GM12878 (cell line): ENCODE data around the gene STX12. TPM values are rescaled to one million over a fixed set of nuclear protein-coding genes. Genes with fewer than 3 reads are reported as not detected.
A peak's percentile ranks its signal among the peaks of the same experiment; 100 is the strongest.

Experiments
- CBFB ChIP-seq: IDR thresholded peaks from 2 replicates; pipeline ENCODE4 v1.6.1; 2016; ENCODE audit warnings: antibody characterized with exemption, low read depth
- CHD1 ChIP-seq: IDR thresholded peaks from 2 replicates; pipeline ENCODE4 v1.6.1; 2012; ENCODE audit warnings: low read depth, low read length, improper control_type of control experiment
- CREB1 ChIP-seq: IDR thresholded peaks from 2 replicates; pipeline ENCODE4 v1.6.1; 2012; ENCODE audit warnings: low read depth, mild to moderate bottlenecking, inconsistent platforms
- EZH2 ChIP-seq: IDR thresholded peaks from 2 replicates; pipeline ENCODE4 v1.6.1; 2012; ENCODE audit warnings: low read depth, mild to moderate bottlenecking, control low read depth, inconsistent platforms, low read length, borderline replicate concordance; ENCODE audit not compliant: control insufficient read depth
- FOS ChIP-seq: IDR thresholded peaks from 3 replicates; pipeline ENCODE4 v1.6.1; 2011; ENCODE audit warnings: borderline replicate concordance; ENCODE audit not compliant: insufficient read length; ENCODE audit errors: extremely low read depth
- GABPA ChIP-seq: IDR thresholded peaks from 2 replicates; pipeline ENCODE4 v1.6.1; 2014; ENCODE audit warnings: antibody characterized with exemption, low read depth, mild to moderate bottlenecking, inconsistent platforms
- GATAD2B ChIP-seq: fragments of 450-650 bp; conservative IDR thresholded peaks from 2 replicates; pipeline ENCODE4 v1.6.1; 2017; ENCODE audit warnings: low read depth, mild to moderate bottlenecking, moderate library complexity
- IRF5 ChIP-seq: fragments of 450-650 bp; IDR thresholded peaks from 2 replicates; pipeline ENCODE4 v1.6.1; 2017; ENCODE audit warnings: borderline replicate concordance
- JUNB ChIP-seq: IDR thresholded peaks from 2 replicates; pipeline ENCODE4 v1.6.1; 2016; ENCODE audit warnings: antibody characterized with exemption, mild to moderate bottlenecking
- MLLT1 ChIP-seq: fragments of 450-650 bp; IDR thresholded peaks from 2 replicates; pipeline ENCODE4 v1.6.1; 2016; ENCODE audit warnings: mild to moderate bottlenecking
- NFIC ChIP-seq: IDR thresholded peaks from 2 replicates; pipeline ENCODE4 v1.6.1; 2012; ENCODE audit warnings: low read depth, mild to moderate bottlenecking, inconsistent platforms, low read length, moderate library complexity
- NFYA ChIP-seq: IDR thresholded peaks from 2 replicates; pipeline ENCODE4 v1.6.1; 2011; ENCODE audit warnings: low read depth, mild to moderate bottlenecking, low read length, improper control_type of control experiment, borderline replicate concordance
- PBX3 ChIP-seq: IDR thresholded peaks from 2 replicates; pipeline ENCODE4 v1.6.1; 2011; ENCODE audit warnings: mild to moderate bottlenecking, low read depth, low read length, moderate library complexity; ENCODE audit not compliant: insufficient replicate concordance
- RELA ChIP-seq: fragments of 450-650 bp; IDR thresholded peaks from 2 replicates; pipeline ENCODE4 v1.8.0; 2014; ENCODE audit warnings: borderline replicate concordance; ENCODE audit not compliant: partially characterized antibody
- SMAD5 ChIP-seq: IDR thresholded peaks from 2 replicates; pipeline ENCODE4 v1.6.1; 2016; ENCODE audit warnings: antibody characterized with exemption, low read depth
- SMARCA5 ChIP-seq: fragments of 450-650 bp; IDR thresholded peaks from 2 replicates; pipeline ENCODE4 v1.6.1; 2017; ENCODE audit warnings: mild to moderate bottlenecking
- TCF7 ChIP-seq: IDR thresholded peaks from 2 replicates; pipeline ENCODE4 v1.6.1; 2014; ENCODE audit warnings: antibody characterized with exemption, borderline replicate concordance
- USF1 ChIP-seq: IDR thresholded peaks from 2 replicates; pipeline ENCODE4 v1.6.1; 2011; ENCODE audit warnings: borderline replicate concordance, low read depth, mild to moderate bottlenecking, moderate library complexity, mixed read lengths, low read length; ENCODE audit not compliant: insufficient read depth; ENCODE audit errors: extremely low read length
- ZNF207 ChIP-seq: fragments of 450-650 bp; IDR thresholded peaks from 2 replicates; pipeline ENCODE4 v1.6.1; 2014; ENCODE audit warnings: antibody characterized with exemption, mild to moderate bottlenecking, borderline replicate concordance
- ZNF217 ChIP-seq: fragments of 450-650 bp; IDR thresholded peaks from 2 replicates; pipeline ENCODE4 v1.6.1; 2017; ENCODE audit warnings: antibody characterized with exemption, mild to moderate bottlenecking
- polyA plus RNA-seq, 11 experiments: library from polyadenylated mRNA; depleted of rRNA in 4 of 11; unstranded in 6 of 11; stranded (reverse) in 5 of 11; fragments of >200 nt; fragmentation: Nextera tagmentation in 4 of 11; fragmentation: Illumina TruSeq in 1 of 11; extraction: Ambion mirVana in 4 of 11; extraction: Trizol in 1 of 11; gene quantifications; 1 replicate in 1 of 11; 2 replicates in 10 of 11; pipeline versions ENCODE4 v1.2.1 to v1.2.3, GENCODE V29; 2011 to 2016; ENCODE audit warnings: inconsistent platforms in 2 of 11, missing spikeins in 2 of 11, low read depth in 1 of 11
- total RNA-seq, 4 experiments: library from RNA; depleted of rRNA in 3 of 4; stranded (reverse); fragments of >200 nt in 3 of 4; fragmentation: Illumina TruSeq in 1 of 4; extraction: Trizol in 1 of 4; gene quantifications; 2 replicates each; pipeline versions ENCODE4 v1.2.1 to v1.2.3, GENCODE V29; 2013 to 2021

Gene STX12
- total and polyA plus RNA-seq, 10 of the 15 experiments (the other 5 are each of a cell fraction or from before 2014, with no cell fraction given): 20.2 to 35.0 (median 28.1) TPM

GRCh38 chr1:27772932-27773825 is at the start of gene STX12 (continued):
- TF ChIP-seq IRF5 (no peak), USF1 (no peak), ZNF207 (no peak; the same call in 1 of the 2 replicates), CBFB (0 out of 2 replicates have a peak, but pooled peaks have one; percentile 29), NFYA (no peak), NFIC (no peak), FOS (no peak), SMAD5 (0 out of 2 replicates have a peak, but pooled peaks have one; percentile 48), ZNF217 (no peak), JUNB (no peak; the same call in 1 of the 2 replicates), CHD1 (no peak), EZH2 (no peak), SMARCA5 (no peak), RELA (no peak), TCF7 (no peak), GABPA (0 out of 2 replicates have a peak, but pooled peaks have one; percentile 4), PBX3 (no peak), MLLT1 (no peak), CREB1 (peak; percentile 92), GATAD2B (0 out of 2 replicates have a peak, but pooled peaks have one; percentile 20)
